G401.6 (cell line): ENCODE measurements around the gene ACTG2.
A peak's percentile ranks its signal among the peaks of the same experiment; 100 is the strongest.
"Not testable (repeated sequence)": the region's sequence is repeated elsewhere in the genome, so short reads cannot be mapped to it uniquely, and the experiment has no call there.

ENCODE experiments used
- FAIRE-seq: peaks from 2 replicates; lab custom pipeline; 2012; peaks lifted over from hg19 to GRCh38; lab: Jason Lieb, UNC

ACTG2 gene

DNA sequence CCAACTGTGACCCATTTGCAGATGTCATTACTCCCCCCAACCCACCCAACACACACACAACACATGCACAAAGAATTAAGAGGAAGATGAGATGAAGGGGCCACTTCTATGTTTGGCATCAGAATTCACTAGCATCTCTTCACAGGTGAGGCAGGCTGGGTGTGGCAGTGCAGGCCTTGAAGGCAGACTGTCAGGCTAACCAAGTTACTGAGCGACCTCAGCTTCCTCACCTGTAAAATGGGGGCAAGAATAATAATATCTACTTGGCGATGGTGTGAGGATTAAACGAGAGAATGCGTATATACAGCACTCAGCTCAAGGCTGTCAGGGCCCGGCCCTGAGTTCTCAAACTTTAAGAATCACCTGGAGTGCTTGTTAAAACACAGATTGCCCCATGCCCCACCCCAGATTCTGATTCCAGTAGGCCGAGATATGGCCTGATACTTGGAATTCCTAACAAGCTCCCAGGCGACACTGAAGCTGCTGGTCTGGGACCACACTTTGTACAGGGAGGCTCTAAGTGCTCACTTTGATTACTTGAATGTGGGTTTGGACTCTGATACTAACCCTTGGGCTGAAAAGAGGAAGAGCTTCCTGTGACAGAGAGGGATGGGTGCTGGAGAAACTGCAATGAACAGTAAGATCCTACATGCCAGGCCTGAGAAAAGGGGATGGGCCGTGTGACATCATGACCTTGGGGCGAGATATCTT is 1.1 kb downstream of the ACTG2 start:
- FAIRE-seq, result no peak

GRCh38 chr2:73894475-73894850 is 1.7 kb downstream of the ACTG2 start:
- no peak for FAIRE-seq

- no peak for FAIRE-seq
These were observed 2.1 kb downstream of the ACTG2 start for GRCh38 chr2:73894877-73895276.

- FAIRE-seq, result no peak
These were observed 2.7 kb downstream of the ACTG2 start for GRCh38 chr2:73895473-73895872.

- FAIRE-seq, result no peak
These were observed 3.8 kb downstream of the ACTG2 start for GRCh38 chr2:73896362-73897239.

GRCh38 chr2:73897240-73897583 is 4.4 kb downstream of the ACTG2 start:
- FAIRE-seq, result no peak

DNA sequence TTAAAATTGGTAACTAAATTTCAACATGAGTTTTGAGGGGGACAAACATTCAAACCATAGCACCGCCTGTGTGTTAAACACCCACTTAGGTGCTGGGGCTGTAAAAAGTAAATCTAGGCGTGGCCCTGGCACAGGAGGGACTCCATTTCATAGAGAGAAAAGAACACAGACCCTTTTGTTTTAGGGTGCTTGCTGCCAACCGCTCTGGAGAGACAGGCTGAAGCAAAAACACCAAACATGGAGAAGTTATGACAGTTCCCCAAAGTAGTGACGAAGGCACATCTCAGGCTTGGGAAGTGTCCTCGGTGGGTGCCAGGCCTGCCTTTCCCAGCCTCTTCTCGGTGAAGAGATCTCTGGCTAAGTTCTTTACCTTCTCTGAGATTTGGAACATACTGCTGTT is 5.1 kb downstream of the ACTG2 start:
- no peak for FAIRE-seq

DNA sequence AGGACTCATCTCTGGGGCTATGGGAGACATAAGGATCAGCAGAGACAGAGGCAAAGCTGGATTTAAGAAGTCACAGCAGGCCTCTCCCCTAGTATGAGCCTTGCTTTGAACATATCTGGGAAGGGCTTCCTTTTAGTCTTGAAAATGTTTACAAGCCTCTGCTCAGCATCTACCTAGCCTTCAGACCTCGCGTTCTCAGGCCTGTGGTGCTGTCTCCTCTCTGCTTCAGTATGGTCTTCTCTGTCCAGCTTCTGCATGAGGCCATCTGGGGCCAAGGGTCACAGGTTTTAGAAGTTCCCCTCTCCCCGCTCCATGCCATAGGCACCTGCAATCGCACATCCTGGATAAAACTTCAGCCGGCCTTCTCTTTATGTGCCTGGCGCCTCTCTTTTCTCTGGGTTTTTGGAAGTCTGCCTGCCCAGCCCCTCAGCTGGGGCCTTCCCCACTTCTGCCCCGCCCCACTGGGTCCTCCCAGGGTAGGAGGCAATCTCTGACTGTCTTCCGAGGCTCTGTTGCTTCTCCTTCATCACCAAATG is 7.1 kb downstream of the ACTG2 start:
- no peak for FAIRE-seq

- FAIRE-seq, result no peak
These were observed 8.3 kb downstream of the ACTG2 start for GRCh38 chr2:73901143-73901542.

- FAIRE-seq, result no peak
These were observed 9.5 kb downstream of the ACTG2 start for GRCh38 chr2:73902284-73902683.

- no peak for FAIRE-seq
These were observed 10.5 kb downstream of the ACTG2 start for GRCh38 chr2:73903313-73903712.

- not testable (repeated sequence) for FAIRE-seq
These were observed 11.3 kb downstream of the ACTG2 start for GRCh38 chr2:73903949-73904613.

DNA sequence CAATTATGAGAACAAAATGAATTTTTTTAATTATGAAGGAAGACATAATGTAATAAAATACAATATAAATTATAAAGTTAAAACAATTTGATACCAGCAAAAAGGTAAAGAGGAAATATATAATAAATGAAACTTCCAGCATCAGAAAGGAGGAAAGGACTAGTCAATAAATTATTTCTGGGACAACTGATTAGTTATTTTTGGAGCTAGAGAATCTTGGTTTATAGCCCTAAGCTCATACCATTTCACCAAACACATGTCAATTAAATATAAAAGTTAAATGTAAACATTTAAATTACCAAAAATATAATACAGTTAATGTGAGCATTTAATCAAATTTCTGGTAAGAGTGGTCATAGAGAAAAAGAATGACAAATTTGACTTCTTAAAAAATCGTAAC is 12.1 kb downstream of the ACTG2 start:
- peak; percentile 56 for FAIRE-seq

- FAIRE-seq, result no peak
These were observed 14.2 kb downstream of the ACTG2 start for GRCh38 chr2:73906847-73907505.

DNA sequence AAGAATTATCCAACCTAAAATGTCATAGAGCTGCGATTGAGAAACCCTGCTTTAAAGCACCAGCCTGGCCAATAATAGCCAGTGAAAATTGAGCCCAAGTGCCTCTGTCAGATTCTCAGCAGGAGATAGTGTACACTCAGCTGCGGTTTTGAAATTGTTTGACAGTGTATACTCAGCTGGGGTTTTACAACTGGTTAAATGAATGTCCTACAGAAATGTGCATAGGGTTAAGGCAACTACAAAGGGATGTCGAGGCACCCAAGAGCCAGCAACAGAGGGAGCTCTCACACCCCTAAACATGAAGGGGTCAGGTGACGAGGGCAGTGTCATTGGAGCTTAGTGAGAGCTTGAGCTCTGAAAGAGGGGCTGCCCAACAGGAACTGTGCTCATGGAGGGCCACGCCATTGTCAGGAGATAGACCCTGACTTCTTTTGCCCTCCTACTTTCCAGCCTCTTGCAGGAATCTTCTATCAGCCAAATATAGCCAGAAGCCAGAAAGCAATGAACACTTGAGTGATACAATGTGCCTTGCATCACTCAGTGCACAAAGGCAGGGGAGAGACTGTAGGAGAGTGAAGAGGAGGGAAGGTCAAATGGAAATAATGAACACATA is 15.1 kb downstream of the ACTG2 start:
- FAIRE-seq, result no peak

DNA sequence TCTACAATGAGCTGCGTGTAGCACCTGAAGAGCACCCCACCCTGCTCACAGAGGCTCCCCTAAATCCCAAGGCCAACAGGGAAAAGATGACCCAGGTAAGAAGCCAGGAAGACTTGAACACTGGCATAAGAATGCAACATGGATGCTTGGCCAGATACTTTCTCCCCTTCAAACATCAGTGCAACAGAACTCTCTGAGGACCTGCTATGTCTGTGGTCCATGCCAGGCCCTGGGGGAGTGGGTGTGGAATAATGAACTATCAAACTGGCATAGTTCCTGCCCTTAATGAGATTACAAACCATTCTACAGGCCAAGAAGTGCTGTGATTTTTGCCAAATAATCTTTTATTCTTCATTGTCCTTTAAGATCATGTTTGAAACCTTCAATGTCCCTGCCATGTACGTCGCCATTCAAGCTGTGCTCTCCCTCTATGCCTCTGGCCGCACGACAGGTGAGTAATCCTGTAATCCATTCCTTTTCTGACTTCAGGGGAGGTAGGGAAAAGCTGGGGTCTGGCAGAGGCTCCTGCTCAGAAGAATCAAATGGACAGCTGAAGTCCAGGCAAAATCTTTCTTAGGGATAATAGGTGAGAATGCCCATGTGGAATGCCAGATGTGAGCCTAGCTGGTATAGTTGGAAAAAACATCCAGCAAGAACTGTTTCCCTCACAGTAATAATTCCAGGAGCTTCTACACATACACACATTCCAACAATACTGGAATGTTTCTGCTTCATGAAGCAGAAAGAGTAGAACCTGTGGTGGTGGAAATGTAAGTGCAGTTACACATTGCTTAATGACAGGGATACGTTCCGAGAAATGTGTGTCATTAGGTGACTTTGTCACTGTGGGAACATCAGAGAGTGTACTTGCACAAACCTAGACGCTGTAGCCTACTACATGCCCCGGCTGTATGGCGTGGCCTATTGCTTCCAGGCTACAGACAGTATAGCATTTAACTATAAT is 16.2 kb downstream of the ACTG2 start:
- no peak for FAIRE-seq

GRCh38 chr2:73910873-73911547 is 18.2 kb downstream of the ACTG2 start:
- no peak for FAIRE-seq

- no peak for FAIRE-seq
These were observed 18.9 kb downstream of the ACTG2 start for GRCh38 chr2:73911548-73912208.

DNA sequence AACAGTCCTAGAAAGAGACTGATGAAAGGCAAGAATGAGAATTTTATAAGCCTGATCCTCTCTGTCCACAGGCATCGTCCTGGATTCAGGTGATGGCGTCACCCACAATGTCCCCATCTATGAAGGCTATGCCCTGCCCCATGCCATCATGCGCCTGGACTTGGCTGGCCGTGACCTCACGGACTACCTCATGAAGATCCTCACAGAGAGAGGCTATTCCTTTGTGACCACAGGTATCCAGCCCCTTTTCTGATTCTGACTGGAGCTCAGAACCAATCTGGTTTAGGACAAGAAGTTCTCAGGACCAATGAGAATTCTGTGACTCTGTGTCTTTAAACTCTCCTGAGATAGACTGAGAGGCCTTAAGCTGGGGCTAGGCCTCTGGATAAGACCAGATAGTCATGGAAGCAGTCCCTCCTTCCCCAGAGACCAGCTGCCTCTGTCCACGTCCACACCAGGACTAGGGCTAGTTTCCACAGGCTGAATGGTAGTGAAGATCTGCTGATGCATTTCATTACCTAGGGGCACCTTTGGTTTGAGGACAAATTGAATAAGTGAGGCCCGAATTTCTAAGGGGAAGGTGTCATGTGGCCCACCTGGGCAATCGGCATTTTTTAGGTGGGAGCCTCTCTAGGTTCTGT is 20.7 kb downstream of the ACTG2 start:
- FAIRE-seq, result no peak
